NCI-H146 (cell line): ENCODE results near the gene PLOD3.
A peak's percentile ranks its signal among the peaks of the same experiment; 100 is the strongest.

Experiments used
- DNase-seq: peaks from one replicate; lab custom pipeline; 2025; lab: John Stamatoyannopoulos, UW

PLOD3 gene

DNA sequence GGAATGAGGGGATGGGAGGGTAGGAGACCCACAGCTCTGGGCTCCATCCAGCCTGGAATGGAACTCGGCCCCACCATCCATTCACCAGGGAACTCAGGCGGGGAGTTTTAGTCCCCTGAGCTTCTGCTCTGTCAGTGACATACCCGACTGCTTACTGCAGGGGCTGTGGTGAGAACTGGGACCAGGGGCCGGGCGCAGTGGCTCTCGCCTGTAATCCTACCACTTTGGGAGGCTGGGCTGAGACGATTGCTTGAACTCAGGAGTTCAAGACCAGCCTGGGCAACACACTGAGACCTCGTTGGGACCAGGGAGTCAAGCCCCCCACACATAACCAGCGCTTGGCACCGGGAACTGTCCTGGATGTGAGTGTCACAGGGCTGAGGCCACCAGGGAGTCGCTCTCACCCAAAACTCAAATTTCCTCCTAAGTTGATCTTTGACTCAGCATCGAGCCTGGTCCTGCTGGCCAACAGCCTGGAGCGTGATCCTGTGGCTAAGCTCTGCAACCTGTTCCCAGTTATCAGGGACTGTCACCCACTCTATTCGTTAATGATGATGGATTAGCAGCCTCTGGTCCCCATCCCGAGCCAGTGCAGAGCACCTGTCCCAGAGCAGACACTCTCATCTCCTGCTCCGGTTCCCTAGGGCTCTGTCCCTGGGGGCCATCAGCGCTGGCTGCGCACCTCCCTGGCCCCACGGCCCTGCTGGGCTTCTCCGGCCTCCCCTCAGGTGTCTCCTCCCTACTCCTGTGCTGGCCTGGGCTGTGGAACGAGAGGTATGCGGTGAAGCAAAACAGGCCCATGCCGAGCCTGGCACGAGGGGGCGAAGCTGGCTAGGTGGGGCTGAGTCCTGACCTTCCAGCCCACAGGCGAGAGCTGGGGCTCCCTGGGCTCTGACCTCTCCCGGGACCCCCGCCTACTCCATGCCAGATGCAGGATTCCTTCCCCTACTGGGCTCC is 21.1 kb upstream of the PLOD3 start:
- DNase-seq: no peak

DNA sequence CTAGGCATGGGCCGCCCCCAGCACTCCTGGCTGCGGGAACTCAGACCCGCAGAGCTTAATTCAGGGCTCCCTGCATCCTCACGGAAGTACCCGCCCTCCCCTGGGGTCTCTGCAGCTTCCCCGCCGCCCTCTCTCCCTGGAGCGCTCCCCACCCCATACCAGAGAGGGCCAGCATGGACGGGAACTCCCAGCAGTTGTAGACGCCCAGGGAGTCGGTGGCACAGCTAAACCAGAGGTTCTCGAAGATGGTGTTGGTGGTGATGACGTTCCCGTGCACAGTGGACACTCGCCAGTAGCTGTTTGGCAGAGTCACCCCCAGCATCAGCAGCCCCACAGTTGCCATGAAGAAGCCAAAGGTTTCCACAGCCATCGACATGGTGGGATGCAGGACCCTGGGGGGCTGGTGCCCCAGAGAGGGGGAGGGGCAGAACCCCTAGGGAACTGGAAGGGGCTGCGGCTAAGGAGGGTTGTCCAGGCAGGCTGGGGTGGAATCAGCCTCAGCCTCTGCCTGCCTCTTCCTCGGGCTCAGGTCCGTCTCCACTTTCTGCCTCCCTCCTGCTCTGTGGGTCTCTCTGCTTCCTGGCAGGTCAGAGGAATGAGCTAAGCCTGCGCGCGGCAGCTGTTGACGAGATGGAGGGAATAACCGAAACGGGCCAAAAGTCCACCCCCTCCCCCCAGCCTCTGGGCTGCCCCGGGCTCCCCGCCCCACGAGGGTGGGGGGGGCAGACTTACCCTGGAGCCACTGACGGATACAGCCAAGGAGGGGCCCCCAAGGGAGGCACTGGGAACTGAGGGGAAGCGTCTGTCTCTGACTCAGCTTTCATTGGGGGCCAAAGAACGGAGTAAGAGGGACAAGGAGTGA is 20.1 kb upstream of the PLOD3 start, which contains the start of gene CLDN15:
Gene CLDN15 (minus strand): TSS at position 597 of the 862 bp plus-strand sequence. CDS start 221 bp downstream, at position 376.
- no peak for DNase-seq

DNA sequence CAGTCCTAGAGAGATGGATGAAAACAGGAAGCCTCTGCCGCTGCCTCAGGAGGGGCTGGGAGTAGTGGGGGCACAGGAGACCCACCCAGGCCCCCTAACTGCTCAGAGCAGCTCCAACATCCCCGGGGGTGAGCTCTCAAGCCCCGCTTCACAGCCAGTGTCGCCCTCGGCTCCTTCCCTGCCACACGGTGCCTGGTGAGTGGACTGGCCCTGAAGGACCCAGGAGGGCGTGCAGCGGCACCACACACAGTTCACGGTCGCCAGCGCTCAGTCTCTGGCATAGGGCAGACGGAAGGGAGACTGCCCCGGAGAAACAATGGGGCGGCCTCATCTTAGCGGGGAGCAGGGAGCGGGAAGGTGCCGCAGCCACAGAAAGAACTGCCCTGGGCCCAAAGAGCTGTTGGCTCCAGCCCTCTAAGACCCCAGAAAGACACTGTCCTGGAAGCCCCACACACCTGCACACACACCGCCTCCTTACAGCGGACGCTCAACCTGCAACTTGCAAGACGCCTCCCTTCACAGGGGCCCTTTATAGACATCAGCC is 19.0 kb upstream of the PLOD3 start:
- DNase-seq: no peak

DNA sequence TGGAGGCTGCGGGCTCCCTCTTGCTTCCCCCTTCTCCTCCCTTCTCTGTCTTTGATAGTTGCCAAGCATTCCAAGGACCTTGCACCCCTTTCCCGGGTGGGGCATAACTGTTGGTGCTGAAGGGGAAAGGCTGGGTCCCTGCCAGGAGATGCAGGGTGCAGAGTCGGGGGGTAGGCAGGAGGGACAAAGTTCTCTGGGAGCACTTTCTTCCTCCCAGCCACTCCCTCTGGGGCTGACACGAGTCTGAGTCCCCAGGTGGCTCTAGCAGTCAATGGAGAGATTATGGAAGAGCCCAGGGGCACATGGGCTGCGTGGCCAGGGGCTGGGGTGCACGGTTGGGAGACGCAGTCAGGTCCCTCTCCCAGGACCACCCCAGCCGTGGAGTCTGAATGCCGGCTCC is 18.1 kb upstream of the PLOD3 start:
- DNase-seq: no peak

DNA sequence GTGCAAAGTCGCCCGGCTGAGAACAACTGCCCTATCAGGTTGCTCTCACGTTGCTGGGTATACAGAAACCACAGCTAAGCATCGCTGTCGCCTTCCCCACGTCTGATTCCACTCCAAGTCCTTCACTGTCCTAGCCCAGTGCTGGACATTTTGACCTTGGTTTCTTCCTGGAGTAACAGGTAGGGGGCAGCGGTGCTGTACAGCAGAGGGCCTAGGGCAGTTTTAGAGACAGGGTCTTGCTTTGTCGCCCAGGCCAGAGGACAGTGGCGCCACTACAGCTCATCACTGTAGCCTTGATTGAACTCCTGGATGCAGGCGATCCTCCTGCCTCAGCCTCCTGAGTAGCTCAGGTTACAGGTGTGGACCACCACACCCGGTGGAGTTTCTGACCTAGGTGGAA is 17.7 kb upstream of the PLOD3 start:
- DNase-seq: no peak

DNA sequence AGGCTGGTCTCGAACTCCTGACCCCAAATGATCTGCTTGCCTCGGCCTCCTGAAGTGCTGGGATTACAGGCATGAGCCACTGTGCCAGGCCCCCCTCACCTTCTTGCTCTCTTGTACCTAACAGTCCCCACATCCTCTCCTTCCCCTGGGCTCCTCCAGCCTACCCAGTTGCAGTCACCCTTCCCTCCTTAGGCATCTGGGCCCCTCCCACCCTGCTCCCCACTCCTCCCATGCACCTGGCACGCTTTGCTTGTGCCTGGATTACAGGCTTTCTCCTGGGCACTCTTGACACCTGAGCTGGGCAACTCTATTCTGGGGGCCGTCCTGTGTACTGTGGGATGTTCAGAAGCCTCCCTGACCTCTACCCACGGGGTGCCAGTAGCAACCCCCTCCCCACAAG is 17.3 kb upstream of the PLOD3 start:
- no peak for DNase-seq

DNA sequence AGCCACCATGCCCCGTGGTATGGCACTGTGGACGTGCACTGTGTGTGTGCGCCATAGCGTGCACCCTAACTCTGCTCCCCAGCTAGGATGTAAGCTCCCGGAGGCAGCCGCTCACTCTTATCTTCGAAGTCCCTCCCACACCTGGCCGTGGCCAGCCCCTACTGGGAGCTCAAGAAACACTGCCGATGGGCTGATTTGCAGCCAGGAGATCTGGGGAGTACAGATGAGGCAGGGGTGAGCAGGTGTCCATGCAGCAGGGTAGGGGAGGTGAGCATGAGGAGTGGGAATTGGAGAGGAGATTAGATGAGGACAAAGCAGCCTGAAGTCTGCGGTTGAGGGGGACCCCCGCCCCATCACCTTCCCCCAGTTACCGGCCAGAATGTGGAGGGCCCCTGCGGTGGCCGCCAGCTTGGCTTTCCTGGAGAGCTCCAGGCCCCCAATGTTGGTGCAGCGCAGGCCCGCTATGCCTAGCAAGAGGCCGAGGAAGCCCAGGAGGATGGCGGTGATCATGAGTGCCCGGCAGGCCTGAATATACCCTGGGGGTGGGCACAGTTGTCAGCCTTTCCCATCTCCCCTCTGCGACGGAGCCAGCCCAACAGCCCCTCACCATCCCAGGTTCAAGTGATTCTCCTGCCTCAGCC is 16.6 kb upstream of the PLOD3 start:
- DNase-seq: no peak

DNA sequence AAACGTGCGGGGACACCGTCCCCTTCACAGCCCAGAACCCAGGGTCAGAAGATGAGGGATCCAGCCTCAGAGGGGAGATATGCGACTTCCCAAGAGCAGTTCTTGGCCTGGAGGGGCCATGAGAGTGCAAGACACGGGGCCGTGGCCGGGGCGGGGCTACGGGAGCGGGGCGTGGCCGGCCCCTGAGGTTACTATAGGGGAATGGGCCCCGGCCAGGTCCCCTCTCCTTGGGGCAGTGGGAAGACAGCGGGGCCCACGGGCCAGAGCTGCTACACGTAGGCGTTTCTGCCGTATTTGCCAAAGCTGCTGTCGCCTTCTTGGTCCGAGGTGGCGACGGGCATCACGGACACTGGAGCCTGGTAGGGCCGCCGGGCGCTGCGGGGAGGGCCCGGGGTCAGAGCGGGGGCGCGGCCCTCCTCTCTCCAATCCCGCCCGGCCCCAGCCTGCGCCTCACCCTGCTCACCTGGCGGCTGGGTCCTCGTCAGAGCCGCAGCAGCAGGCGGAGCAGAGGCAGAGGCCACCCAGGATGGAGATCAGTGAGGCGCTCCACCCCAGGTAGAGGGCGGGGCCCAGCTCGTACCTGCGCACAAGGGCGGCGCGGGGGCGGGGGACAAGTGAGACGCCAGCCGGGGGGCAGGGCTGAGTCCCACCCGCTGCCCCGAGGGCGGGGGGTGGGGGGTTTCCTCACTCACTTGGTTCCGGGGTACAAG is 14.9 kb upstream of the PLOD3 start:
- peak; percentile 85 for DNase-seq

DNA sequence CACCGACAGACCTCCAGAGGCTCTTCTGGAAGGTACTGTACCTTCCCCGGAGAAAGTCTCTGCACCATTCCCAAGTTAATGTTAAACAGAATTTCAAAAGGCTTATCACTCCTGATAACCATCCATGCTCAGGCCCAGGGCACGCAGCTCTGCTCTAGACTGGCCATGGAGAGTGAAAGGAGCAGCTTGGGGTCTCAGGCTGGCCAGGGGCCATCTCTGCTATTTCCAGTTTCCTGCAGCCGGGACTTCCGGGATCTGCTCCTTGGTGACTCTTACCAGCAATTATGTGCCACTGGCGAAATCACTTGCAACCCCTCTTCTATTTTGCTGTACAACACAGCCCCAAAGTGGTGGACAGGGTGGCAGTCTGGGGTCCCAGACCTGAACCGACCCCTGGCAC is 14.3 kb upstream of the PLOD3 start:
- no peak for DNase-seq

DNA sequence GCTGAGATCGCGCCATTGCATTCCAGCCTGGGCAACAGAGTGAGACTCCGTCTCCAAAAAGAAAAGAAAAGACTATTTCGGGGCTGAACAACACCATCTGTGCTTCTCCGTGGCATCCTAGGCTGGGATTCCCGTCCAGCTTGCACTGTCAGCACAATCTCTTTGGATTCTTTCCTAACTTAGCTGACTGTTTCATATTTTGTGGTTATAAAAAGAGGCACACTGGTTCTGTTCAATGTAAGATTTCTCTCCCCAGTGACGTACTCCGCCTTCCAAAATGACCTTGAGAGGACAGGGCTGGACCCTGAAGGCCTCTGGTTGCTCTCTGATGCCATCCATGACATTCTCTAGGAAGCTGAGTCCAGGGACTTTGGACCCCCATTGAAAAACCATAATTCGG is 9.3 kb upstream of the PLOD3 start:
- DNase-seq: no peak

DNA sequence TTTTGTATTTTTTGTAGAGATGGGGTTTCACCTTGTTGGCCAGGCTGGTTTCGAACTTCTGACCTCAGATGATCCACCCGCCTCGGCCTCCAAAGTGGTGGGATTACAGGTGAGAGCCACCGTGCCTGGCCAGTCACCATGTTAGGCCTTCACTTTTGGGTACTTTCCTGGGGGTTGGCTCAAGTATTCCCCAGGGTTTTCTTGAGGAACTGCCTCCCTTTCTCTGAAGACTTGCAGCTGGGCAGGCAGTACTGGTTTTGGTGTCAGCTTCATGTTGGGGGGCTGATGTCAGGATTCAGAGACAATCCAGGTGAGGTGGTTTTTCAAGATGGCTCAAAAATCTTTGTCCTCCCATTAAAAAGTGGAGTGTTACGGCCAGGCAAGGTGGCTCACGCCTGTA is 8.3 kb upstream of the PLOD3 start:
- no peak for DNase-seq

DNA sequence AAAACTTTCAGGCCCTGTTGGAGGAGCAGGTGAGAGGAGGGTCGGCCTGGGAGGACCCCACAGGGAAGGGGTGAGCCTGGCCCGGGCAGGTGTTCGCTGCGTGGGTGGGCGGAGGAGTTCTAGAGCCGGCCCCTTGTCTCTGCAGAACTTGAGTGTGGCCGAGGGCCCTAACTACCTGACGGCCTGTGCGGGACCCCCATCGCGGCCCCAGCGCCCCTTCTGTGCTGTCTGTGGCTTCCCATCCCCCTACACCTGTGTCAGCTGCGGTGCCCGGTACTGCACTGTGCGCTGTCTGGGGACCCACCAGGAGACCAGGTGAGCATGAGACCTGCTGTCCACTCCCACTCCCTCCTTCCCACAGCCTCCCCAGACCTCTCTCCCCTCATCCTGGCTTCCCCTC is 6.1 kb upstream of the PLOD3 start:
- DNase-seq: no peak

DNA sequence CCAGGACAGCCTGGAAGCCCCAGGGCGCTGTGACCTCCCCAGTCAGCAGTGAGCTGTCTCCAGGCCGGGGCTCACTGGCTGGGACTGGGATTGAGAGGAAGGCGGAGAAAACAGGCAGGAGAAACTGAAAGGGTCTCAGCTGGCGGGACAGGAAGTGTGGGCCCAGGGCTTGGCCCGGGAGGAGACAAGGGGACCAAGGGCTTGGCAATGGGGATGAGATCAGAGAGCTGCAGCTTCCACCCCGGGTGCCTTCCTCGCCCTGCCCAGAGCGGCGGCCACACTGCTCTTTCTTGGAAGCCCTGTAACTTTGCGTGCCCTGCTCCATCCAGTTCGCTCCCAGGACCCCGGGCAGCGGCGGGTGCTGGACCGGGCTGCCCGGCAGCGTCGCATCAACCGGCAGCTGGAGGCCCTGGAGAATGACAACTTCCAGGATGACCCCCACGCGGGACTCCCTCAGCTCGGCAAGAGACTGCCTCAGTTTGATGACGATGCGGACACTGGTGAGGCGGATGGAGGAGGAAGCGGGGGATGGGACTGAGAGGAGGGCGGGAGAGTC is 5.0 kb upstream of the PLOD3 start:
- no peak for DNase-seq

DNA sequence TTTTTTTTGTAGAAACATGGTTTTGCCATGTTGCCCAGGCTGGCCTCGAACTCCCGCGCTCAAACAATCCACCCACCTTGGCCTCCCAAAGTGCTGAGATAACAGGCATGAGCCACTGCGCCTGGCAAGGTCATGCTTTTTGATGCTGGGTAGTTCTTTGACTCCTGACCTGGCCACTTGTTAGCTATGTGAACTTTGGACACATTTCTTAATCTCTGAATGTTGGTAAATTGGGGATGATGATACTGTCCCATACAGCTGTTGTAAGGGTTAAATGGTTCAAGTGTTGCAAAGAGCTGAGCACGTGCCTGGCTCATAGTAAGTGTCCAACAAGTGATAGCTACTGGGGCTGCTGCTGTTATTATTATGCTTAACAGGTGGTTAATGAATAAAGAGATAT is 2.9 kb upstream of the PLOD3 start:
- no peak for DNase-seq

DNA sequence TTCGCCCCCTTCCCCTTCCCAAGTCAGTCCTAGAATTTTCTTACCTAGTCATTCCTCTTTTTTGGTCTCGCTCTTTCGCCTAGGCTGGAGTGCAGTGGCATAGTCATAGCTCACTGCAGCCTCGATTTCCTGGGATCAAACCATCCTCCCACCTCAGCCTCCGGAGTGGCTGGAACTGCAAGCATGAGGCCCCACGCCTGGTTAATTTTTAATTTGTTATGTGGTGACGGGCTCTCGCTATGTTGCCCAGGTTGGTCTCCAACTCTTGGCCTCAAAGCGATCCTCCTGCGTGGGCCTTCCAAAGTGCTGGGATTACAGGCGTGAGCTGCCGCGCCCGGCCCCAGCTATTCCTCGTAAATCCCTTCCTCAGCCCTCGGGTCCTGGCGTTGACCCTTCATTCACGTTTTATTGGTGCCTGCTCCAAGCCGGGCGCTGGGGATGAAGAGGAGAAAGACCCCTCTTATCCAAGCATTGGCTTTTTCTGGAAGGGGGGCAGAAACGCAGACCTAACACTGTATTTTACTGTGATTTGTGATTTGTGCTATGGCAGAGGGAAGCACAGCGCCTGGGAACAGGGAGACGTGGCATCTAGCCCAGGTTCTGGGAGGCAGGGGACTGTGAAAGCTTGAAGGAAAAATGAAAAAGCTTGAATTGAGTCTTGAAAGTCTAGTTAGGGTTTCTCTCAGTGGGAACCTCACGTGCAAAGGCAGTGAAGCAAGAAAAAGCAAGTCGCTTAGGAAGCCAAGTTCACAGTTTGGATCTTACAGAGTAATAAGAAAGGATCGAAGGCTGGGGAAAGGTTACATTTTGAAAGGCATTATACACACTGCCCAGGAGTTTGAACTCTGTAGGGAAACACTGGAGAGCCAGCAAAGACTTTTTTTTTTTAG is 1.1 kb upstream of the PLOD3 start:
- DNase-seq: no peak

DNA sequence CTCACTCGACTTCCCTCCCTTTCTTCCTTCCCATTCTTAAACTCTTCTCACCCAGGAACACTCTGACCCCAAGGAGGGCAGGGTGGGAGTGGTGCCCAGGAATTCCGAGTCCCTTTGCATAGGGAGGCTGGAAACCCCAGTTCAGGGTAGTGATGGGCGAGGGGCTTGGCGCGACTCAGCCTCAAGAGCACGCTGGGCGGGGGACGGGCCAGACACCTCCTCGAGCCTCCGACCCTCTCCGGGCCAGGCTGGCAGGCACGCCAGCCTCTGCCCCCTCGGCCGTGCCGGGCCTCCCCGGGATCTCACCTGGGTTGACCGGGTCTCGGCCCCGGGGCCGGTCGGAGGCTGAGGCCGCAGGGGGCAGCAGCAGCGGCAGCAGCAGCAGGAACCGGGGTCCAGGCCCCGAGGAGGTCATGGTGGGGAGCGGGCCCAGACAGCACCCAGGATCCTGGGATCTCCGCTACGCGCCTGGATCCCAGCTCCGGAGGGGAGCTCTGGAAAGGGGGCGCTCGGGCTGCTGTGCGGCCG is 457 bp downstream of the PLOD3 start:
- DNase-seq: no peak

DNA sequence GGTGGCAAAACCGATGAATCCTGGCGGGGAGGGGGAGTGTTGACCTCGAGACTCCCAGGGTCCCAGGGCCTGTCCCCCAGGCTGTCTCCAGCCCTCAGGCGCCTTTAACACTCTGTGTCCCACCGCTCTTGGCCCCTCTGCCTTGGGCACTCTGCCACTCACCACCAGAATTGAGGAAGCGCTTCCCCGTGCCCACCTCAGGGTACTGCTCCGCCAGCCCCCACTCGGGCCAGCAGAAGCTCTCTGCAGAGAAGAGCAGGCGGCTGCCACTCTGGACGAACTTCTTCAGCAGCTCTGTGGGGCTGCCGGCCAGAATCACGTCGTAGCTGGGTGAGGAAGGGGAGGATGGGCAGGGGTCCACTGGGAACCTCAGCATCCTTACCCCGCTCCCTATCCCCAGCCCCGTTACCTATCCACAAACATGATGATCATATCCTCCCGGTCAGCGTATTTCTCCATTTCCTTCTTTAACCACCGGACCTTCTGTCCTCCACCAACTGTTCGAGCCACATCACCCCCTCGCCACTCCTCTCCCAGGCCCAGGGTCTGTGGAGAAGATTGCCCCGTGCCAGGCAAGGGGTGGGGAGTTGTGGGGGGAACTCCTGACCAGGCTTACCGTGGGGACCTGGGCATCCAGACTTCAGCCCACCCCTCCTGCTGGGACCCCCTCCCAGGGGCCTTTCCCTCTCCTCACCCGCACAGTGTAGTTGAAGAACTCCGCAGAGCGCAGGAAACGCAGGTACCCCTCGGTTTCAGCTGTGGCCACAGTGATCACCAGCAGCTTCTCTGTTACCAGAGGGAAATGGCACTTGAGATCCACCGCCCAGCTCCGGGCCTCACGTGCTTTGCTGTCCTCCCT is 1.2 kb downstream of the PLOD3 start:
- DNase-seq: no peak

DNA sequence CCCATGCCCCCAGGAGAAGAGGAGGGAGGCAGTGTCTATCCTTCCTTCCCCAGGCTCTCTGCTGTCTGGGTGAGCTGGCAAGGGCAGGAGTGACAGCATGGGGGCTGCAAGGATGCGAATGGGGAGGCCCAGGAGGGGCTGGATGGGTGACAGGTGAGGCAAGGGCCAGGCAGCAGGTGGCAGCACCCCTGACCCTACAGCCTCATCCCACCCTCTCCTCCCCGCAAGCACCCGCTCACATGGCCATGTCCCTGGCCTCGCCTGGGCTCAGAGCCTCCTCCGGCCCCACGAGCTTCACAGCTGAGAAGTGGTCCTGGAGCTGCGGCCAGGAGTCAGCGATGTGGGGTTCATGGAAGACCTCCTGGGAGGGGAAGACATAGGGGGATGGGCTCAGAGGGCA is 5.4 kb downstream of the PLOD3 start:
- no peak for DNase-seq

DNA sequence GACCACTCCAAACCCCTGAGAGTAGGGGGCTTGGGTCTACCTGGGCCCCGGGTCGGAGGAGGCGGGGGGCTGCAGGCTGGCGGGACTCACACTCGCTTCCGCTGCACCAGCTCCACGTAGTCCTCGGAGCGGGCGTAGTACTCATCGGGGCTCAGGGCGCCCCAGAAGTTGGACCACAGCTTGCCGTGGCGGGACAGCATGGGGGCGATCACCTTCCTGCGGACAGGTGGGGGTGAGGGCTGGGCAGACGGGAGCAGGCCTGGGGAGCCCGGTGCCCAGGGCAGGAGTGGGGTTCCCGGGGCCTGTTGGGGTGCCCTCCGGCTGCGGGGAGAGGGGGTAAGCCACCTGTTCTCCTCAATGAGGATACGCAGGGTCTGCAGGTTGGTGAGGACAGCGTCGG is 5.9 kb downstream of the PLOD3 start:
- no peak for DNase-seq
